GM21360 (cell line): ENCODE data around the gene POLD3.

Source experiments
- ATAC-seq: cut with Tn5 transposase; IDR thresholded peaks from one replicate; pipeline ENCODE4 v1.9.1; 2021; ENCODE audit warnings: mild to moderate bottlenecking, moderate library complexity; ENCODE audit not compliant: unreplicated experiment

Gene POLD3

GRCh38 chr11:74592441-74593362 lies at the start of gene POLD3:
POLD3 (plus strand) TSS chr11:74592582; CDS start chr11:74592659, 77 bp downstream.
- ATAC-seq, result peak; percentile 93

- ATAC-seq, result no peak
Observed at GRCh38 chr11:74543991-74544390, 48.4 kb upstream of the POLD3 start.

GRCh38 chr11:74546752-74547151 lies 45.6 kb upstream of the POLD3 start:
- no peak for ATAC-seq

- ATAC-seq, result no peak
Observed at GRCh38 chr11:74550991-74551753, 41.2 kb upstream of the POLD3 start.

GRCh38 chr11:74551754-74552145 lies 40.6 kb upstream of the POLD3 start:
- no peak for ATAC-seq

GRCh38 chr11:74557526-74557925 lies 34.9 kb upstream of the POLD3 start:
- ATAC-seq, result no peak

- ATAC-seq, result no peak
Observed at GRCh38 chr11:74559110-74559933, 33.1 kb upstream of the POLD3 start.

GRCh38 chr11:74559934-74560309 lies 32.5 kb upstream of the POLD3 start:
- no peak for ATAC-seq

GRCh38 chr11:74566146-74566960 lies 26.0 kb upstream of the POLD3 start:
- ATAC-seq, result no peak

GRCh38 chr11:74568028-74568427 lies 24.4 kb upstream of the POLD3 start:
- ATAC-seq, result no peak

GRCh38 chr11:74570266-74571061 lies 21.9 kb upstream of the POLD3 start:
- no peak for ATAC-seq

GRCh38 chr11:74571062-74571399 lies 21.4 kb upstream of the POLD3 start:
- no peak for ATAC-seq

- no peak for ATAC-seq
Observed at GRCh38 chr11:74572349-74572748, 20.0 kb upstream of the POLD3 start.

- ATAC-seq, result no peak
Observed at GRCh38 chr11:74574563-74574962, 17.8 kb upstream of the POLD3 start.

GRCh38 chr11:74575999-74576398 lies 16.4 kb upstream of the POLD3 start:
- no peak for ATAC-seq

- ATAC-seq, result no peak
Observed at GRCh38 chr11:74577181-74577580, 15.2 kb upstream of the POLD3 start.

GRCh38 chr11:74577624-74578396 lies 14.6 kb upstream of the POLD3 start:
- ATAC-seq, result no peak

GRCh38 chr11:74579577-74580270 lies 12.7 kb upstream of the POLD3 start:
- ATAC-seq, result no peak
